Myocyte (in vitro differentiated cells): Measurements from ENCODE around the gene OR9A2. TPM values are rescaled to one million over a fixed set of nuclear protein-coding genes. Genes with fewer than 3 reads are reported as not detected.

Experiments used
- DNase-seq: peaks from one replicate; pipeline ENCODE4 v3.0.0-alpha.2; 2012; ENCODE audit warnings: low read depth
- polyA plus RNA-seq: library from polyadenylated mRNA; unstranded; fragments of >200 nt; gene quantifications from one replicate; pipeline ENCODE4 v1.2.1, GENCODE V29; 2012; ENCODE audit warnings: missing spikeins
- total RNA-seq: library from RNA; depleted of rRNA; stranded (reverse); fragments of >200 nt; gene quantifications from 2 replicates; pipeline ENCODE4 v1.2.3, GENCODE V29; 2014

The OR9A2 gene
- total RNA-seq = not detected in 2 replicates
- not detected for polyA plus RNA-seq

DNA sequence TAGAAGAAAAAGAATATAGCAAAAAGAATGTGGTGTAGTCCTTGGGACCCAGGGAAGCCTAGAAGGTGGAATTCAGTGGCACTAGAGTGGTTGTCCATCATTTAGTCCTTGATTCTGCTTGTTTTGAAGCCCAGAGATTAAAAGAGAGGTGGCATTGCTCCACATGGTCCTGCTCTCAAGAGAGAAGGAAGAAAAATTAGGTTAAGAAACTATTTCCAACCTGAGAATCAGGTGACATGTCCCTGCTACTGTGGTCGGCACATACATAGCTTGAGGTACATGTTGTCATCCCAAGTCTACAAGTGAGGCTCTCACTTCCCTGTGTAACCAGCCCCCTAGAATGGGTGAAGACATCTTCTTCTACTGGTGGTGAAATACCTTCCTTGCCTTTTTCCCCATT is at the start of gene OR9A2:
Gene OR9A2 (minus strand): TSS at position 101 of the 400 bp plus-strand sequence. CDS start 0 bp downstream, at position 101.
- DNase-seq = no peak

- DNase-seq = no peak
Observed at GRCh38 chr7:143074141-143074540, 47.2 kb upstream of the OR9A2 start.

- DNase-seq = no peak
Observed at GRCh38 chr7:143073556-143073955, 46.6 kb upstream of the OR9A2 start.

DNA sequence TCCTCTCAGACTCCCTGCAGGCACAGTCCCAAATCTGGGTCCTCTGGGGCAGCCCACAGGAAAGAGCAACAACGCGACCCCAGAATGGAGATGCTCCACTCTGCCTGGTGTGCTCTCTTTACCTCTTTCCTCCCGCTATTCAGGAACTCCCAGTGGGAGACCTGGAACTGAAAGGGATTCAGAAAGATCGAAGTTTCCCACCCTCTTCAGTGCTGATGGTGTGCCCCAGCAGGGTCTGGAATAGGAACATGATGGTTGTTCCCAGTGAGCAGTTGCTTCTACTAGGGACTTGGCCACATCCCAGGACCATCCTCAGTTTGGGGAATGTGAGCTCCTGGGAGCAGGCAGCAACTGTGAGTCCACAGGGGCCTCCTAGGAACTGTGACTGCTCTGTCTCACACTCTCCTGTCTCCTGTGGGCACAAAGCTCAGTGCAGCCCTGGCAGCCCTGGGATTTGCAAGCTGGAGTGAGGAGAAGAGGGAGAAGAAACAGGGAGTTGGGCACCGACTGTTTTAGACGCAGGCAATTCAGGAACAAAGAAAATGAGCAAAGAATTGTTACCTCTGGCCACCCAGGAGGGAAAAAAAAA is 43.1 kb upstream of the OR9A2 start:
- peak; percentile 56 for DNase-seq

GRCh38 chr7:143068446-143068845 is 41.5 kb upstream of the OR9A2 start:
- no peak for DNase-seq

DNA sequence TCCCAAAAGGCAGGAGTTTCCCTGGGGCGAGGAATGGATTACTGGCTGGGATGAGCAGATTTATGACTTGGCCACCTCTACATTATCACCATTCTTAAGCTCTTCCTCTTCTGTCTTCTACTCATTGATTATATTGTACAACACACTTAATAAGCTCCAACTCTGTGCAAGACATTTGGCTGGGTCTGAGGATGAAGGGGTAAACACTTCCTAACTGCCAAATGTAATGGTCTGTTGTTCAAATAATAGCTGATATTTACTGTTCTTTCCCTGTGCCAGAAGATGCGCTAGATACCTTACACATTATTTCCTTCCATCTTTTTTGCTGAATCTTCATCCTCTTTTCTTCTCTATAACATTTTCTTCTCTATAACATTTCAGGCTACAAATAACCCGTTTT is 36.8 kb upstream of the OR9A2 start:
- no peak for DNase-seq

GRCh38 chr7:143055754-143056153 is 28.8 kb upstream of the OR9A2 start:
- DNase-seq = no peak

GRCh38 chr7:143054621-143055020 is 27.7 kb upstream of the OR9A2 start:
- no peak for DNase-seq

DNA sequence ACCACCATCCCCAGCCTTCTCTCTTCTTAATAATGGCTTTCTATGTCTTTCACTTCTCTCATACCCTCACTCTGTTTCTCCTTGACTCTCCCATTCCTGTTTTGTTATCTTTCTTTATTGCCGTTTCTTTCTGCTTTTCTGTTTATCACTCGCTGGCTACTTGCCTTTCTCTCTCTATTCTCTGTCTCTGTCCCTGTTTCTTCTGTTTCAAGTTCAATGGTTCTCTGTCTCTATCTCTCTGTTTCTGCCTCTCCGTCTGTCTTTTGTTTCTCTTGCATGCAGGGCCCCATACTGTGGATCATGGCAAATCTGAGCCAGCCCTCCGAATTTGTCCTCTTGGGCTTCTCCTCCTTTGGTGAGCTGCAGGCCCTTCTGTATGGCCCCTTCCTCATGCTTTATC is 25.1 kb upstream of the OR9A2 start, which contains the start of gene OR6V1:
Gene OR6V1 (plus strand): TSS at position 301 of the 400 bp plus-strand sequence. CDS start 0 bp downstream, at position 301.
- no peak for DNase-seq

DNA sequence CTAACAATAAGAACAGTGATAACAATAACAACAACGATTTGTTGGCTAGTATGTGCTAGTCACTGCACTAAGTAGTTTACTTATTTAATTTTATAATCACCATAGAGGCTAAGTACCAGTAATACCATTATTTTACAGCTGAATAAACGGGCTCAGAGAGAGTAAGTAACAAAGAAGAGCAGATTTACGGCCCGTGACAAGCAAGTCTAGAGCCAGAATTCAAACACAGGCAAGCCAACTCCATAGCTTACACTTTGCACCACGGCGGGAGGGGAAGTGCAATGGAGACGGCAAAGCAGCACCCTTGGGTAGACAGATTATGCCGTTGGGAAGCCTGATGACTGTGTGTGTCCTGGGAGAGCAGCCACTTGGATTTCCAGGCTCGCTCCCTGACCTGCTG is 24.0 kb upstream of the OR9A2 start:
- DNase-seq = no peak

DNA sequence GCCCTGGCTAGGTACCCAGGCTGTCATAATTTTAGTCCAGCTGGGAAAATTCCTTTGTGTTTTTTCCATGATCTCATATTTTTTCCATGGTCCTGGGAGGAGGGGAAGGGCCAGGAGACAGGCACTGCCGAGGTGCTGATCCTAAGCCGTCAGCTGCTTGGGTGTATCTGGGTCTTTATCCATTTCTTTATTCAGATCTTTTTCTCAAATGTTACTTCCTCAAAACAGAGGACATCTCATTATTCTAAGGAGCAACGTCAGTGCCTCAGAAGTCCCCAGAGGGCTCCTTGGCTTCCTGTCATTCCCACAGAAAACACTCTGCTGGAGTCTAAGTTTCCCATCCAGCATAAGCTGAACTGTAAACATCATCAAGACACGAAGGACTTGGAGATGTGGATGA is 22.4 kb upstream of the OR9A2 start:
- DNase-seq = peak; percentile 63

DNA sequence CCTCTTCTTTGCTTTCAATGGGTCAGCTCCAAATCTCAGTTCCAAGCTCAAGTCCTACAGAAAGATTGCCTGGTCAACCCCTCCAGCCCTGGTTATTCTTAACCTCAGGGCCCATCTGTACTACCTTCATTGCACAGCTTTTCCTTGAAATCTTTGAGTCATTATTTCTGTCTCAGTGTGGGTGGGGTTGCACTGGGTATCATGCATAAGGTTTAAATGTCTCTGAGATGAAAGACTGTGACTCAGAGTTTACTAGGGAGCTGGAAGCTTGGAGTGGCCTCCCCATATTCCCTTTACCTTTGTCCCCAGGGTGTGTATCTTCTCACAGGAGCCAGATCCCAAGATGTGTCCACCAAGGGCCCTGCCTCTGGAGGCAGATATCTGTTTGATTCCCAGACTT is 21.9 kb upstream of the OR9A2 start:
- no peak for DNase-seq

- no peak for DNase-seq
Observed at GRCh38 chr7:143047326-143047725, 20.4 kb upstream of the OR9A2 start.

- DNase-seq = peak; percentile 26
Observed at GRCh38 chr7:143046426-143046851, 19.5 kb upstream of the OR9A2 start.

DNA sequence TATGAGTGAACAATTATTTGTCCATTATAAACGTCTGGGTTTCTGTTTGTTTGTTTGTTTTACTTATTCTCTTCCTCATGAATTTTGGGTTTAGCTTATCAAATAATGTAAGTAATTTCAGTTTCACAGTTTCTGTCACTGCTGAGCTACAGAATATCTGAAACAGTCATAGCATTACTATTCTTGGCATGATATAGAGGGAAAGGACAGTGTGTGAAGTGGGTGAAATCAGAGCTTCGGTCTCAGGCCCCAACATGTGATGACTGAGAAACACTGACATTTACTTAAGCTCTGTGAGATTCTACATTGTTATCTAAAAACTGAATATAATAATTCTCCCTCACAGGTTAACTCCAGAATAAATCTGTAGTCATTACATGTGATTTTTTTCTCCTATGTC is 16.5 kb upstream of the OR9A2 start:
- peak; percentile 56 for DNase-seq

DNA sequence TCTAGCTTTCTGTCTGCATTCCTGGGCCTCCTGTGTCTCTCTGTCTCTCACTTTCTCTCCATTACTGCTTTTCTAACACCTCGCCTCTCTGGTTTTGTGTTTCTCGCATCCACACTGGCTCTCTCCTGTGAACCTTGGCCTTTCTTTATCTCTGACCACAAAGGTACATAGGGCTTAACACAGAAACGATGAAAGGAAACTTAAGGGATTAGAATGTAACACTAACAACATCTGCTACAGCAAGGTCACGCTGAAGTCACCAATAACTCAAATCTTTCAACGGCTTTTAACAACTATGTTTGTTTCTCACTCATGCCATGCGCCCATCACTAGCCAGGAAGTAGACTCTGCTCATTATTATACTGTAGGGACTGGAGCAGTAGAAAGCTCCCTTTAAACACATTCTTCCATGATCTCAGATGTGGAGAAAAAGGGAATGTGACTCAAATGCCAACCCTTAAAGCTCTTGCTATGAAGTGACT is 15.9 kb upstream of the OR9A2 start:
- DNase-seq = peak; percentile 36

DNA sequence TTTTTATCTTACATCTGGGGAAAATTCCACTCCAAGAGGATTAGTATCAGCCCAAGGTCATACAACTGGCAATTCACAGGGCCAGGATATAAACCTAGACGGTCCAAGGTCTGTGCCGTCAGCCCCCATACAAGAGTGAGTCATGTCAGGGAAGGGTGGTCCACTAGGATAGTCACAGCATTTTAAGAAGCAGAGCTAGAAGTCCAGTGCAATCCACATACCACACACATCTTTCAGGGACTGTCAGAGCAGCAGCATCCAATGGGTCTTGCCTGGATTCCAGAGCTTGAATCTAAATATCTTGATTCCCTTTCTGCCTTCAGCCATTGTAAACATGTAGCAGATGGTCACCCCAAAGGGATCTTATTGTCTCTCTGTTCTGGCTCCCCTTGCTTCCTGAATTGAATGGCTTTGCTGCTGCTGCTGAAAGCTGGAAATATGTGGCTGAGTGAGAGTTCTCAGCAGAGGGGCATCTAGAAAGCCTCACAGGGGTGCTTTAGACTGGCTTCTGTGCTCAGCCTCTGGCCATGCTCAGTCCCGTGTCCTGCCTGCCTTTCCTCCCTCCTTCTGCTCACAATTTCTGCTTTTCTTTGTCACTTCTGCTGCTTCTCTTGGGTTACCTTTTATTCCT is 15.3 kb upstream of the OR9A2 start:
- DNase-seq = peak; percentile 22

DNA sequence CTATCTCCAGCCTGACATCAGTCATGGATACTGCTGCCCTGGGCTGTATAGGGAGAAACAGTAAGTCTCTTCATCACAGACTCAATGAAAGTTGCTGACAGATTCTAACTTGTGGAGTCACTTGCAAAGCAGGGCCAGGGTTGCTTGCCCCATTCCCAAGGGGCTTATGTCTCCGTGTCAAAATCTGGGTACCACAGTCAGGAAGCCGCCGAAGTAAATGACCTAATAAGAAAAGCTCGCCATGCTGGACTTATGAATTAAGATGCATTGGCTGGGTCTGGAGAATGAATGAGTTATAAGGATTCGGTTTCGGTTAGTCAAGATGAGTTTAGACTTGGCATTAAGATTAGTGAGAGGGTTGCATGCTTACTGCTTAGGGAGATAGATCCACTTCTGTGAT is 14.4 kb upstream of the OR9A2 start:
- DNase-seq = no peak

- no peak for DNase-seq
Observed at GRCh38 chr7:143040209-143040715, 13.3 kb upstream of the OR9A2 start.

DNA sequence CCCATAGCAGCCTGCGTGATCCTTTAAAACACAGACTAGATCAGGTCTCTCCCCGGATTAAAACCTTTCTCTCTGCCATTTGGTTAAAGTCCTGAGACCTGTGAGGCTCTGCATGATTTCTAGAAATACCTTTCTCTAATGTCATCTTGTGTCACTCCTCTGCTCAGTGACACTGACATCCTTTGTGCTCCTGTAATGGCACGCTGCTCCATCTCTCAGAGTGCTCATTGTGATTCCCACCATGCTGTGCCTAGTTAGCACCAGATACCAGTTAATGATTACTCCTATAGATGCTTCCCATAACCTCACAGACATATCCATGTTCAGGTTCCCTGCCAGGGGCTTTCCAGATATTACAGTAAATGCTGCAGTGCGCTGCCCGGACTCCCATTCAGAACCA is 11.7 kb upstream of the OR9A2 start:
- no peak for DNase-seq

GRCh38 chr7:143027683-143028082 is 751 bp upstream of the OR9A2 start:
- DNase-seq = no peak

GRCh38 chr7:143025371-143025770 is 1.6 kb downstream of the OR9A2 start:
- DNase-seq = no peak

- no peak for DNase-seq
Observed at GRCh38 chr7:143023047-143023446, 3.9 kb downstream of the OR9A2 start.
